EH (cell line): ENCODE data around the gene CYP2W1.
"Not testable (repeated sequence)": the region's sequence is repeated elsewhere in the genome, so short reads cannot be mapped to it uniquely, and the experiment has no call there.

Source experiments
- DNase-seq: peaks from one replicate; pipeline ENCODE4 v3.0.0-alpha.2; 2015; ENCODE audit warnings: low read depth

The CYP2W1 gene

GRCh38 chr7:983004-983615, at the start of gene CYP2W1:
TSS of gene CYP2W1 (plus strand) at chr7:983181. CDS start at chr7:983212, 31 bp downstream.
- no peak for DNase-seq

- no peak for DNase-seq
These were observed 48.4 kb upstream of the CYP2W1 start for GRCh38 chr7:934469-935163.

DNA sequence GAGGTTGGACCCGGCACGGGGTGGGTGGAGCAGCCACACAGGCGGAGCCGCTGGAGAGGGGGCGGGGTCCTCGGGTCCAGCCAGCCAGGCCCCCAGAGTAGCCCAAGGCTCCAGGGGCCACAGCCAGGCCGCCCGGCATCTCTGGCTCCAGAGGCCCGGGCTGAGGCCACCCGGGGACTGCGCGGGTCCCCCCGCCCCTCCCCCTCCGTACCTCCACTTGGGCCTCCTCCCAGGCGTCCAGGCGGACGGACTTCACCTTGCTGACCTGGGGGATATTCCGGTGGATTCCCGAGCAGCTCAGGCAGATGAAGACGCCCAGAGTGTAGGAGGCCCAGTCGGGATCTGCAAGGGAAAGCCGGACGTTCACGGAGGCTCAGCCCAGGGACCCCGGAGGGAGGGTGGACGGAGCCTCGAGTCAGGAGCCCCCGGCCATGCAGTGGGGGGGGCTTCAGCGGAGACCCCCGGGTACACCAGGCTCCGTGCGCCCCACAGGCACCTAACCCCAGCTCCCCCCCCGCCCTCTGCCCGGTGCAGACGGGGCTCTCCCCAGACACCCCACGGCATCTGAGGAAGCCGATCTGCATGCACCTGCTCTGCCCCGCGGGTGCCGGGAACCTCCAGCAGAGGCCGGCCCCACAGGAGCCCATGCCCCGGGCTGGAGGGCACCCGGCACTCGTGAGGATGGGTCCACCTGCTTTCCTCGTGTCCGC, 47.7 kb upstream of the CYP2W1 start:
- no peak for DNase-seq

DNA sequence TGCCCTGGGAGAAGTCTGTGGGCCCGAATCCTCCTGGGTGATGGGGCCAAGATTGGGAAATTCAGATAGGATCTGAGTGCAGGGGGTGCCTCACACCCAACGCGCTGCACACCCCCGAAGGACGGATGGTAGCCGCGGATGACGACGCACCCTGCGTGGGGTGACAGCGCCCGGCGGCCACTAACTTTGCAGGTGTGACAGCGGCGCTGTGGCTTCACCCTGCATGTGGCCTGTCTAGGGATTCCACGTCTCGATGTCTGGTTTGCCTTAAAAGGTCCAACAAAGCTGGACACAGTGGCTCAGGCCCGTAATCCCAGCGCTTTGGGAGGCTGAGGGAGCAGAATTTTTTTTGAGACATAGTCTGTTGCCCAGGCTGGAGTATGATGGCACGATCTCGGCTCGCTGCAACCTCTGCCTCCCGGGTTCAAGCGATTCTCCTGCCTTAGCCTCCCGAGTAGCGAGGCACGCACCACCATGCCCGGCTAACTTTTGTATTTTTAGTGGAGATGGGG, 47.1 kb upstream of the CYP2W1 start:
- no peak for DNase-seq

GRCh38 chr7:936386-937054, 46.5 kb upstream of the CYP2W1 start:
- DNase-seq = peak; percentile 51

DNA sequence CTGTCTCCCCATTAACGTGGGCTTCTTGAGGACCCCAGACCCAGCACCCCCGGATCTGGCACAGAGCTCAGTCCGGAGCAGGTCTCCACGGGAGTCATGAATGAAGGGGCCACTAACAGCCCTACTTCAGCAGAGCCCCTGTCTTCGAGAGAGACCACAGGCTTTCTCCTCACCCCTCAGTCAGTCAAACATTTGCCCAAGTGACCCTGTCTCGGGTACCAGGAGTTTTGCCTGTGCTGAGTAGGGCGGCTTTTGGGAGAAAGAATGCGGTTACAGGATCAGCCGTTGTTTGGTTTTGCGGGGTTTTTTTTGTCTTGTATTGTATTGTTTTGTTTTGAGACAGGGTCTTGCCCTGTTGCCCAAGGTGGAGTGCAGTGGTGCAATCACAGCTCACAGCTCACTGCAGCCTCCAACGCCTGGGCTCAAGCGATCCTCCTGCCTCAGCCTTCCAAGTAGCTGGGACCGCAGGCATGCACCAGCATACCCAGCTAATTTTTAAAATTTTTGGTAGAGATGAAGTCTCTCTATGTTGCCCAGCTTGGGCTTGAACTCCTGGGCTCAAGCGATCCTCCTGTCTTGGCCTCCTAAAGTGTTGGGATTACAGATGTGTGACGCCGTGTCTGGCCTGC, 45.0 kb upstream of the CYP2W1 start:
- no peak for DNase-seq

DNA sequence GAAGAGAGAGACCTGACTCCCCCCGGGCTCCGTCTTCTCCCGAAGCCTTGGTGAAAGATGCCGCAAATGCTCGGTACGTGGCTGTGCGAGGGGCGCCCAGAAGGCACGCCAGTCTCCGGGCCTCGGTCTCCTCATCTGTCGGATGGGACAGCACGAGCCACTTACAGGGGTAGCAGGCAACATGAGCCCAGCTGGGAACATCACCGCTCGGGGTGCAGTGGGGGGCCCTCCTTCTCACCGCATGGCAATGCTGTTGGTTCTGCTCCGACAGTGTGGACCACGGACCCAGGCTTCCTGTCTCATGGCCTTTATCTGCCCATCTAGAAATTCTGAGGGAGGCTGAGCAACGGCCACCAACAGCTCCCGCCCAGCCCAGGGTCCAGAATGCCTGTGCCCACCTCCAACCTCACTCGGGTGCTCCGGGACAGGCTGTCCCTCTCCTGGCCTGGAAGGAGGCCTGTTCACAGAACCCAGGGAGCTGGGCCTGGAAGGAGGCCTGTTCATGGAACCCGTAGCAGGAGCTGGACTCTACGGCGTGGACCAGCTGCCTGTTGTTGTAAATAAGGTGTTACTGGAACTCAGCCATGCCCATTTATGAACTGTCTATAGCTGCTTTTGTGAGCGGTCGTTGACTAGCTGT, 44.3 kb upstream of the CYP2W1 start:
- no peak for DNase-seq

- DNase-seq = no peak
These were observed 43.1 kb upstream of the CYP2W1 start for GRCh38 chr7:939843-940242.

GRCh38 chr7:940599-941408, 42.2 kb upstream of the CYP2W1 start:
- no peak for DNase-seq

DNA sequence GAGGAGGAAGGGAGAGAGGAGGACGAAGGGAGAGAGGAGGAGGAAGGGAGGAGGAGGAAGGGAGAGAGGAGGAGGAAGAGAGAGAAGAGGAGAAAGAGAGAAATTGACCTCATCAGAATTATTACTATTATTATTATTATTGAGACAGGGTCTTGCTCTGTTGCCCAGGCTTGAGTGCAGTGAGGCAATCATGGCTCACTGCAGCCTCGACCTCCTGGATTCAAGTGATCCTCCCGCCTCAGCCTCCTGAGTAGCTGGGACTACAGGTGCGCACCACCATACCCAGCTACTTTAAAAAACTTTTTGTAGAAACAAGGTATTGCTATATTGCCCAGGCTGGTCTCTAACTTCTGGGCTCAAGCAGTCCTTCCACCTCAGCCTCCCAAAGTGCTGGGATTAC, 39.2 kb upstream of the CYP2W1 start:
- DNase-seq = not testable (repeated sequence)

DNA sequence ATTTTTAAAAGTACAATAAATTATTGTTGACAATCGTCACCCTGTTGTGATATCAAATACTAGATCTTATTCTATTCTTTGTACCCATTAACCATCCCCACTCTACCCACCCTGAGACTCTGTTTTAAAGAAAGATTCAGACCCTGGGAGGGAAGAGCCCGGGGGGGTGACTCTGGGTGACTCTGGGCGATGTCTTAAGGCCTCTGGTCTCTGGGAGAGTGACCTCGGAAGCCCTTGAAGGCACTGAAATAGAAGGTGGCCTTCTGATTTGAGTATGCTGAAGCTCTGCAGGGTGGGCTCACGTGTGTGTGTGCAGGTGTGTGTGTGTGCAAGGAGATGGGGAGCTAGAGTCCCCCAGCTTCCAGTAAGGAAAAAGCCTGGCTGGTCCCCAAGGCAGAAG, 38.2 kb upstream of the CYP2W1 start:
- DNase-seq = no peak

DNA sequence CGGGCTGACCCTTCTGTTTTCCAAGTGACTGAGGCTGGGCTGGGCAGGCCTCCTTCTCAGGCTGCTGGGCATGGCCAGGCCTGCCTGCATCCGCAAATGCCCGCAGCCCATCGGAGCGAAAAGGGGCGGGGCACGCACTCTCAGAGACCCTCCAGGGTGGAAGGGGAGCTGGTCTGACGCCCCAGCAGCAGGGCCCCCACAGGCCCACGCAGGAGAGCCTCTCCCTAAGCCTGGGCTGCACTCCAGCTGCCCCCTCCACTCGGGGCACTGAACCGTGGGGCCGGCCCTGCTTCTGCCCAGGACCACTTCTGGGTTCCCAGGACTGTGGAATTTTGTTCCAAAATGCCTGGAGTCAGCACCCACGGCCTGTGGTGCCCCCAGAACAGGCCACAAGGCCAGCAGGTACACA, 37.8 kb upstream of the CYP2W1 start:
- no peak for DNase-seq

DNA sequence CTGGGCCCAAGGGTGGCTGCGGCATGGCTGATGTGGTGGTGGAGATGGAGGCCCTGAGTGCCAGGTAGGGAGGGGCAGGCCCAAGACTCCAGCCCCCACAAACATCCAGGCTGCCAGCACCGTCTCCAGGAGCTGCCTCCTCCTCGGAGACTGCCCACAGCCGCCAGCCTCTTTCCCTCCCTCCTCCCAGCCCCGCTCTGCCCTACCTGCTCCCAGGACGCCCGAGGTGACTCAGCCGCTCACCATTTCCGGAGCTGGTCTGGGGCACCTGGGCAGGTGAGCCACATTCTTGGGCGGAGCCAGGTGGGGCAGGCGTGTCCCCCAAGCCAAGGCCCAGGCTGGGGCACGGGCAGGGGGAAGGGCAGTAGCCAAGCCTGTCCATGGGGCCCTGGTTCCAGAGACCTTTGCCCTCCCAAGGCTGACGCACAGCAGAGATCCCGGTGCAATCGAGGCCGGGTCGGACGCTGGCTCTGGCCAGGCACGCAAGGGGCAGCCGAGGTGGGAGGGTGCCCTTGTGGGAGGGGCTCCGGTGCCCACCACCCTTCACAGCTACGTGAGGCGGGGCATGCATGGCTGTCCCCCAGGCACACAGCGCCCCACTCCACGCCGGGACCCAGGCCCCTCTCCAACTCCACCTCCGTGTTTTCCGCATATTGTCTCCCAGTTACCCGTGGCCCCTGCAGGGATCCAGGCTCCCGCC, 37.3 kb upstream of the CYP2W1 start:
- no peak for DNase-seq

GRCh38 chr7:946256-946996, 36.6 kb upstream of the CYP2W1 start:
- no peak for DNase-seq

DNA sequence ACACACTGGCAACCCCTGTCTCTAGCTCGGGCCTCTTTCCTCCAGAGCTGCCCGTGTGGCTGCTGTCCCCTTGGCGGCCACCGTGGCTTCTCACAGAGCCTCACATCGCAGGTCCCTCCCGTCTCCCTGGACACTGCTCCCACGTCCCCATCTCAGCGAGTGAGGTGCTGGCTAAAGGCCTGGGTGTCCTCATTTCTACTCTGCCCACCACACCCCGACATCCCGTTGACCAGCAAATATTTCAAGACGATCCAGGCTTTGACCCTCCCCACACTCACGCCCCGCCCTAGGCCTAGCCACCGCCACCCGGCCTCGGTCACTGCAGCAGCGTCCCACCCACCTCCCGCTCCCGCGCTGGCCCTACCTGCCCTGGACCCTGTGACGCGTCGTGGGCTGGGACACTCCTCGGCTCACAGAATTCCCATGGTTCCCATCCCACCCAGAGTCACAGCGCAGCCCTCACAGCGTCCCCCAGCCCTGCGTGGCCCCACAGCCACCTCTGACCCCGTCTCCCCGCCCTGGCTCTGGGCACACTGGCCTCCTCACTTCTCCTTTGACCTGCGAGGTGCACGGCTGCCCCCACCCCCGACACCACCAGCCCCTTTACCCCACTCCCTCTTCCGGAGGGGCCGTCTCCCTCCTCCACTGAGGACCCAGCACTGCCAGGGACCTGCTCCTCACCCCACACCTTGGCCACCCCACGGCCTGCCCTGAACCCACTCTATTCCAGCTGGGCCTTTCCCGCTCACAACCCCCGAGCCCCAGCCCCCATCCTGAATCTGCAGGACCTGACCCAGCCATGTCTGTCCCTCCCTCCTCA, 35.4 kb upstream of the CYP2W1 start:
- no peak for DNase-seq

GRCh38 chr7:949021-949934, 33.7 kb upstream of the CYP2W1 start:
- no peak for DNase-seq

GRCh38 chr7:951881-952547, 31.0 kb upstream of the CYP2W1 start:
- DNase-seq = no peak
